Fibroblast of pulmonary artery (primary cell): ENCODE measurements around the gene TNPO1.
"Not testable (repeated sequence)": the region's sequence is repeated elsewhere in the genome, so short reads cannot be mapped to it uniquely, and the experiment has no call there.

ENCODE experiments used
- DNase-seq: peaks from one replicate; pipeline ENCODE4 v3.0.0-alpha.2; 2010; ENCODE audit warnings: low read depth
- H3K4me3 ChIP-seq: replicated peaks from 2 replicates; pipeline ENCODE4 v1.5.1; 2011; ENCODE audit warnings: low read depth, mild to moderate bottlenecking, control low read depth, low read length, moderate library complexity
- TF ChIP-seq, protein P1 (sequence below): IDR thresholded peaks from 2 replicates; pipeline ENCODE4 v1.5.1; 2011; ENCODE audit warnings: mild to moderate bottlenecking, control low read depth, low read length, inconsistent platforms; ENCODE audit errors: missing control alignments

TNPO1 gene

DNA sequence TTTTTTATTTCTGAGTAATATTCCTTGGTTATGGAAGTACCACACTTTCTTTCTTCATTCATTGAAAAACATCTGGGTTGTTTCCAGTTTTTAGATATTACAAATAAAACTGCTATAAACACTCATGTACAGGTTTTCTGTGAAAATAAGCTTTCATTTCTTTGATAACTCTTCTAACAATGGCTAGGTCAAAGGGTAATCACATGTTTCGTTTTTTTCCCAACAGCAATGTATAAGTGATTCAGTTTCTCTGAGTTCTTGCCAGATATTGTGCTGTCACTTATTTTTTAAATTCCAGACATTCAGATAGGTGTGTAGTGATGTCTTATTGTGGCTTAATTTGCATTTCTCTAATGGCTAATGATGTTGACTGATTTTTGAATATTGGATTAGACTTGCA lies 16.7 kb upstream of the TNPO1 start:
- peak; percentile 41 for DNase-seq

DNA sequence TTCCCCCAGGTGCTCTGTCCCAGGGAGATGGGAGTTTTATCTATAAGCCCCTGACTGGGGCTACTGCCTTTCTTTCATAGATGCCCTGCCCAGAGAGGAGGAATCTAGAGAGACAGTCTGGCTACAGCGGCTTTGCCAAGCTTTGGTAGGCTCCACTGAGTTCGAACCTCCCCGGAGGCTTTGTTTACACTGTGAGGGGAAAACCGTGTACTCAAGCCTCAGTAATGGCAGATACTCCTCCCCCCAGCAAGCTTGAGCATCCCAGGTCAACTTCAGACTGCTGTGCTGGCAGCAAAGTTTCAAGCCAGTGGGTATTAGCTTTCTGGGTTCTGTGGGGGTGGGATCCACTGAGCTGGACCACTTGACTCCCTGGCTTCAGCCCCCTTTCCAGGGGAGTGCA lies 7.8 kb upstream of the TNPO1 start:
- H3K4me3 ChIP-seq, DNase-seq: not testable (repeated sequence)

More for the DNA sequence above, 16.7 kb upstream of the TNPO1 start:
- TF ChIP-seq, protein P1, sequence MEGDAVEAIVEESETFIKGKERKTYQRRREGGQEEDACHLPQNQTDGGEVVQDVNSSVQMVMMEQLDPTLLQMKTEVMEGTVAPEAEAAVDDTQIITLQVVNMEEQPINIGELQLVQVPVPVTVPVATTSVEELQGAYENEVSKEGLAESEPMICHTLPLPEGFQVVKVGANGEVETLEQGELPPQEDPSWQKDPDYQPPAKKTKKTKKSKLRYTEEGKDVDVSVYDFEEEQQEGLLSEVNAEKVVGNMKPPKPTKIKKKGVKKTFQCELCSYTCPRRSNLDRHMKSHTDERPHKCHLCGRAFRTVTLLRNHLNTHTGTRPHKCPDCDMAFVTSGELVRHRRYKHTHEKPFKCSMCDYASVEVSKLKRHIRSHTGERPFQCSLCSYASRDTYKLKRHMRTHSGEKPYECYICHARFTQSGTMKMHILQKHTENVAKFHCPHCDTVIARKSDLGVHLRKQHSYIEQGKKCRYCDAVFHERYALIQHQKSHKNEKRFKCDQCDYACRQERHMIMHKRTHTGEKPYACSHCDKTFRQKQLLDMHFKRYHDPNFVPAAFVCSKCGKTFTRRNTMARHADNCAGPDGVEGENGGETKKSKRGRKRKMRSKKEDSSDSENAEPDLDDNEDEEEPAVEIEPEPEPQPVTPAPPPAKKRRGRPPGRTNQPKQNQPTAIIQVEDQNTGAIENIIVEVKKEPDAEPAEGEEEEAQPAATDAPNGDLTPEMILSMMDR, result no peak
- H3K4me3 ChIP-seq, result no peak overlapping the region

DNA sequence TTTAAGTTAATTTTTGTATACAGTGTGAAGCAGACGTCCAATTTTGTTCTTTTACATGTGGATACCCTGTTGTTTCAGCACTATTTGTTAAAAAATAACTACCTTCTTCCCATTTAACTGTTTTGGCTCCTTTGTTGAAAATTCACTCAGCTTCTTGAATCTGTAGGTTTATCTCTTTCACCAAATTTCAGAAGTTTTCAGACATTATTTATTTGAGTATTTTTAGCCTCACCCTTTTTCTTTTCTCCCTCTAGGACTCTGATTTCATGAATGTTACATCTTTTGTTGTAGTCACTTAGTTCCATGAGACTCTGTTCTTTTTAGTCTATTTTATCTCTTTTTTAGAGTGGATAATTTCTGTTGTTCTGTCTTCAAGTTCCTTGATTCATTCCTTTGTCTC lies 4.6 kb upstream of the TNPO1 start:
- TF ChIP-seq, protein P1, result no peak
- no peak overlapping the region for H3K4me3 ChIP-seq
- DNase-seq, result no peak

DNA sequence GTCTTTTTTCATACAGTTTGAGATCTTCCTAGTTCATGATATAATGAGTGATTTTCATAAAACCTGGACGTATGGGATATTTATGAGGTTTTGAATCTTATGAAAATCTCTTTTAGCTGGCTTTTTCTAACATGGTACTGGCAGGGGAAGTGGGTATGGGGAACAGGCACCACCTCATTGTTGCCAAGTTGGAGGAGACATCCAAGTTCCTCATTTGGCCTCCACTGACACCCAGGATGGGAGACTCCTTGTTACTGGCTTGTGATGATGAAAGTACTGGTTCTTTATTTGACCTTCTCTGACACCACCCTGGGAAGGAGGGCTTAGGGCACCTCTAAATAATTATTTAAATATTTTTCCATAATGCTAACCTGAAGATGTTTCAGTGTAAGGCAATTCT lies 4.0 kb upstream of the TNPO1 start:
- H3K4me3 ChIP-seq, result no peak overlapping the region
- TF ChIP-seq, protein P1, result no peak
- no peak for DNase-seq

DNA sequence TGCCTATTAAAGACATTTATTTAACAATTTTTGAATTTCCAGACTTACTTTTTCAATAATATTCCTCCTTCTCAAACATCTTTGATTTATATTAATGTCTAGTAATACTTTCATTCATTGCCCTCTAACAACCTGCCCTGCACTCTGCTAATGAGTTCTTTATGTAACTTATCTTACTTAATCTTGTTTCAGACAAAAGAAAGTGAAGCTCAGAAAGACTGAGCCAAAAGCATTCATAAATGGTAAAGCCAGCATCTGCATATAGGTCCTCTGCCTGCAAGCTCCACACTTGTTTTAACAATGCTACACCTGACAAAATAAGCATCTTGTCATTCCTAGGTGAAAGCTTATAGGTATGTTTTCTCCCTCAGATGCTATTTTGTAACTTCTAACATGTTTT lies 2.4 kb upstream of the TNPO1 start:
- no peak overlapping the region for H3K4me3 ChIP-seq
- TF ChIP-seq, protein P1, result no peak
- DNase-seq, result no peak

DNA sequence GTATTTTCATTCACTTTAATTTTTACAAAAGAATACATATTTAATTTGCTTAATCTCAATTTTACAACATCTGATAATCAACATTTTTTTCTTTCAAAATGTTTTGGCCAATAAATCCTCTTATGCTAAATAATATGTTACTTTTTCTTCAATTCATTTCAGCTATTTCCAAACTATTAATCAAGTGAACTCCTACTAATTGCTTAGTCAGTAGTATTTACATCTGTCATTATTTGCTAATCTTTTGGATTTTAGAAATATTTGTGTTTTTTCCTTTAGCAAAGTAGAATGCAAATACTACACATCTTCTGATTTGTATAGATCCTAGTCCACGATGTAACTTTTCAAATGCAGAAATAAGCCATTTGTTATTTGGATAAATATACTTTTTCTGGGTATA lies 1.6 kb upstream of the TNPO1 start:
- no peak overlapping the region for H3K4me3 ChIP-seq
- TF ChIP-seq, protein P1, result no peak
- no peak for DNase-seq

DNA sequence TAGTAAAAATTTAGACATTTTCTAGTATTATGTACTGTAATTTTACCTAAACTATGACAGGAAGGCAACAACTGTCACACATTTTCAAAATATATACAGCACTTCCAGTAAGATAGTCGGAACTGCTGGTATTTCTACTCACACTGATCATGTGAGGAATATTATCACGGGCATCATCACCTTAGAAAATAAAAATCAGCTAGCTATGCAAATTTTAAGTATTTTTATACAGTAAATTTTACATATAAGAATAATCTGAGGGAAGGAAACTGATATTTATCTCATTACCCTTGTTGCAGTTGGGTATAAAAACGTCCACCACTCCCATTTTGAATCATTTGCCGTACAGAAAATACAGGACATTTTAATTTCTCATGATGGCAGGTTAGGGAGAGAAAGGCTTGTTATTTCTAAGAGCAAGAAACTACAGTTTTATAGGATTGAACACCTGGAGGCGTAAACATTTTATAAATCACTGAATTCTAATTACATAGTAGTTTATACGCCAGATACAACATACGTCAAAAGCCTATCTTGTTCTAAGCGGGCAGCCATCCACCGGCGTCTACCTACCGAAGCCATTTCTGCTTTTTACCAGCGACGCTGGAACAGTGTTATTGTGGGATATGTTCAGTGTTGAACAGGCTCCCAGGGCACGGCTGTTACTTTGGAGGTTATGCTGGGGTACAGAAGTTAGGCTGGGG lies 729 bp upstream of the TNPO1 start:
- DNase-seq, result peak; percentile 20
- TF ChIP-seq, protein P1, result no peak
- peak overlapping the region; percentile 80 for H3K4me3 ChIP-seq
